Right lobe of liver (tissue), 4 donors: Measurements from ENCODE around the gene ADCY5.
"Not testable (repeated sequence)": the region's sequence is repeated elsewhere in the genome, so short reads cannot be mapped to it uniquely, and the experiment has no call there.

ENCODE experiments used
- POLR2A ChIP-seq: fragments of 450-650 bp; IDR thresholded peaks from one replicate; pipeline ENCODE4 v1.6.1; 2017; ENCODE audit warnings: antibody characterized with exemption, mild to moderate bottlenecking
- TF ChIP-seq, protein P1 (sequence below), 4 donors: fragments of 200-600 bp in 3 of 4; fragments of 450-650 bp in 1 of 4; IDR thresholded peaks; one replicate each; pipeline versions ENCODE4 v1.5.1 to v1.8.0; 2016 to 2022; ENCODE audit warnings: antibody characterized with exemption in 4 of 4, mild to moderate bottlenecking in 2 of 4
- donor health status: DM: no; HTN: no; CAD: no.
- donor health status: DM: no; HTN: no; CAD: no.
- donor health status: DM: no; HTN: yes; CAD: no.

DNA sequence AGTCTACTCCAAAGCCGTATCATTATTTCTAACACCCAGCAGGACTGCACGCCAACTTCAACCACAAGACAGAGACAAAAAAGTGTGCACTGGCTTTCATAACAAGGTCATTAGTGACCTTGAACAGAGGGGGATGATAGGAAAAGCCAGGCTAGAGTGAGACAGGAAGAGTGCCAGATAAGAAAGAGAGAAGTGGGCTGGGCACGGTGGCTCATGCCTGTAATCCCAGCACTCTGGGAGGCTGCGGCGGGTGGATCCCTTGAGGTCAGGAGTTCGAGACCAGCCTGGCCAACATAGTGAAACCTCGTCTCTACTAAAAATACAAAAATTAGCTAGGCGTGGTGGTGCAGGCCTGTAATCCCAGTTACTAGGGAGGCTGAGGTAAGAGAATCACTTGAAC, 38.2 kb upstream of the ADCY5 start:
- not testable (repeated sequence) for TF ChIP-seq POLR2A
- TF ChIP-seq, protein P1, sequence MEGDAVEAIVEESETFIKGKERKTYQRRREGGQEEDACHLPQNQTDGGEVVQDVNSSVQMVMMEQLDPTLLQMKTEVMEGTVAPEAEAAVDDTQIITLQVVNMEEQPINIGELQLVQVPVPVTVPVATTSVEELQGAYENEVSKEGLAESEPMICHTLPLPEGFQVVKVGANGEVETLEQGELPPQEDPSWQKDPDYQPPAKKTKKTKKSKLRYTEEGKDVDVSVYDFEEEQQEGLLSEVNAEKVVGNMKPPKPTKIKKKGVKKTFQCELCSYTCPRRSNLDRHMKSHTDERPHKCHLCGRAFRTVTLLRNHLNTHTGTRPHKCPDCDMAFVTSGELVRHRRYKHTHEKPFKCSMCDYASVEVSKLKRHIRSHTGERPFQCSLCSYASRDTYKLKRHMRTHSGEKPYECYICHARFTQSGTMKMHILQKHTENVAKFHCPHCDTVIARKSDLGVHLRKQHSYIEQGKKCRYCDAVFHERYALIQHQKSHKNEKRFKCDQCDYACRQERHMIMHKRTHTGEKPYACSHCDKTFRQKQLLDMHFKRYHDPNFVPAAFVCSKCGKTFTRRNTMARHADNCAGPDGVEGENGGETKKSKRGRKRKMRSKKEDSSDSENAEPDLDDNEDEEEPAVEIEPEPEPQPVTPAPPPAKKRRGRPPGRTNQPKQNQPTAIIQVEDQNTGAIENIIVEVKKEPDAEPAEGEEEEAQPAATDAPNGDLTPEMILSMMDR (IDR thresholded peaks at IDR 0.05): not testable (repeated sequence)
